ENCODE results near the gene ATG14. TPM values are rescaled to one million over a fixed set of nuclear protein-coding genes. Genes with fewer than 3 reads are reported as not detected.

ATG14 gene
- total and polyA plus RNA-seq, 2 of the 8 experiments (the other 6 are each of a cell fraction or from before 2014, with no cell fraction given): 4.9 to 10.8 TPM

DNA sequence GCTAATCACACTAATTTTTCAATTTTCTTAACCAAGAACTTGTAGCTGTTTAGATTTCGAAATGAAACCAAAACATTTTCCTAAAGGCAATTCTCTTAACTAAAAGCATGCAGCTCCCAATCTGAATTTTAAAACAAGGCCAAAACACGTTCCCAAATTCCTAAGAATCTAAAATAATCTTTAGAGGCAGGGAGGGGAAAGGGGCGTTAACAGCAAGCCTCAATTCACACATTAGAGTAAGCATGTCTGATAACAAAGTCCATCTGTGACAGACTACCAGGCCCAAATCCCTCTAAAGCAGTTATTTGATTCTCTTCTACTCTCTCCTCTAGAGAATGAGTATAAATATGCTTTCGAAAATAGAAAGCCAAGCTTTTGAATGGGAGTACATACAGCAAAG is 754 bp downstream of the ATG14 start (continued):
- TF ChIP-seq, protein P1, sequence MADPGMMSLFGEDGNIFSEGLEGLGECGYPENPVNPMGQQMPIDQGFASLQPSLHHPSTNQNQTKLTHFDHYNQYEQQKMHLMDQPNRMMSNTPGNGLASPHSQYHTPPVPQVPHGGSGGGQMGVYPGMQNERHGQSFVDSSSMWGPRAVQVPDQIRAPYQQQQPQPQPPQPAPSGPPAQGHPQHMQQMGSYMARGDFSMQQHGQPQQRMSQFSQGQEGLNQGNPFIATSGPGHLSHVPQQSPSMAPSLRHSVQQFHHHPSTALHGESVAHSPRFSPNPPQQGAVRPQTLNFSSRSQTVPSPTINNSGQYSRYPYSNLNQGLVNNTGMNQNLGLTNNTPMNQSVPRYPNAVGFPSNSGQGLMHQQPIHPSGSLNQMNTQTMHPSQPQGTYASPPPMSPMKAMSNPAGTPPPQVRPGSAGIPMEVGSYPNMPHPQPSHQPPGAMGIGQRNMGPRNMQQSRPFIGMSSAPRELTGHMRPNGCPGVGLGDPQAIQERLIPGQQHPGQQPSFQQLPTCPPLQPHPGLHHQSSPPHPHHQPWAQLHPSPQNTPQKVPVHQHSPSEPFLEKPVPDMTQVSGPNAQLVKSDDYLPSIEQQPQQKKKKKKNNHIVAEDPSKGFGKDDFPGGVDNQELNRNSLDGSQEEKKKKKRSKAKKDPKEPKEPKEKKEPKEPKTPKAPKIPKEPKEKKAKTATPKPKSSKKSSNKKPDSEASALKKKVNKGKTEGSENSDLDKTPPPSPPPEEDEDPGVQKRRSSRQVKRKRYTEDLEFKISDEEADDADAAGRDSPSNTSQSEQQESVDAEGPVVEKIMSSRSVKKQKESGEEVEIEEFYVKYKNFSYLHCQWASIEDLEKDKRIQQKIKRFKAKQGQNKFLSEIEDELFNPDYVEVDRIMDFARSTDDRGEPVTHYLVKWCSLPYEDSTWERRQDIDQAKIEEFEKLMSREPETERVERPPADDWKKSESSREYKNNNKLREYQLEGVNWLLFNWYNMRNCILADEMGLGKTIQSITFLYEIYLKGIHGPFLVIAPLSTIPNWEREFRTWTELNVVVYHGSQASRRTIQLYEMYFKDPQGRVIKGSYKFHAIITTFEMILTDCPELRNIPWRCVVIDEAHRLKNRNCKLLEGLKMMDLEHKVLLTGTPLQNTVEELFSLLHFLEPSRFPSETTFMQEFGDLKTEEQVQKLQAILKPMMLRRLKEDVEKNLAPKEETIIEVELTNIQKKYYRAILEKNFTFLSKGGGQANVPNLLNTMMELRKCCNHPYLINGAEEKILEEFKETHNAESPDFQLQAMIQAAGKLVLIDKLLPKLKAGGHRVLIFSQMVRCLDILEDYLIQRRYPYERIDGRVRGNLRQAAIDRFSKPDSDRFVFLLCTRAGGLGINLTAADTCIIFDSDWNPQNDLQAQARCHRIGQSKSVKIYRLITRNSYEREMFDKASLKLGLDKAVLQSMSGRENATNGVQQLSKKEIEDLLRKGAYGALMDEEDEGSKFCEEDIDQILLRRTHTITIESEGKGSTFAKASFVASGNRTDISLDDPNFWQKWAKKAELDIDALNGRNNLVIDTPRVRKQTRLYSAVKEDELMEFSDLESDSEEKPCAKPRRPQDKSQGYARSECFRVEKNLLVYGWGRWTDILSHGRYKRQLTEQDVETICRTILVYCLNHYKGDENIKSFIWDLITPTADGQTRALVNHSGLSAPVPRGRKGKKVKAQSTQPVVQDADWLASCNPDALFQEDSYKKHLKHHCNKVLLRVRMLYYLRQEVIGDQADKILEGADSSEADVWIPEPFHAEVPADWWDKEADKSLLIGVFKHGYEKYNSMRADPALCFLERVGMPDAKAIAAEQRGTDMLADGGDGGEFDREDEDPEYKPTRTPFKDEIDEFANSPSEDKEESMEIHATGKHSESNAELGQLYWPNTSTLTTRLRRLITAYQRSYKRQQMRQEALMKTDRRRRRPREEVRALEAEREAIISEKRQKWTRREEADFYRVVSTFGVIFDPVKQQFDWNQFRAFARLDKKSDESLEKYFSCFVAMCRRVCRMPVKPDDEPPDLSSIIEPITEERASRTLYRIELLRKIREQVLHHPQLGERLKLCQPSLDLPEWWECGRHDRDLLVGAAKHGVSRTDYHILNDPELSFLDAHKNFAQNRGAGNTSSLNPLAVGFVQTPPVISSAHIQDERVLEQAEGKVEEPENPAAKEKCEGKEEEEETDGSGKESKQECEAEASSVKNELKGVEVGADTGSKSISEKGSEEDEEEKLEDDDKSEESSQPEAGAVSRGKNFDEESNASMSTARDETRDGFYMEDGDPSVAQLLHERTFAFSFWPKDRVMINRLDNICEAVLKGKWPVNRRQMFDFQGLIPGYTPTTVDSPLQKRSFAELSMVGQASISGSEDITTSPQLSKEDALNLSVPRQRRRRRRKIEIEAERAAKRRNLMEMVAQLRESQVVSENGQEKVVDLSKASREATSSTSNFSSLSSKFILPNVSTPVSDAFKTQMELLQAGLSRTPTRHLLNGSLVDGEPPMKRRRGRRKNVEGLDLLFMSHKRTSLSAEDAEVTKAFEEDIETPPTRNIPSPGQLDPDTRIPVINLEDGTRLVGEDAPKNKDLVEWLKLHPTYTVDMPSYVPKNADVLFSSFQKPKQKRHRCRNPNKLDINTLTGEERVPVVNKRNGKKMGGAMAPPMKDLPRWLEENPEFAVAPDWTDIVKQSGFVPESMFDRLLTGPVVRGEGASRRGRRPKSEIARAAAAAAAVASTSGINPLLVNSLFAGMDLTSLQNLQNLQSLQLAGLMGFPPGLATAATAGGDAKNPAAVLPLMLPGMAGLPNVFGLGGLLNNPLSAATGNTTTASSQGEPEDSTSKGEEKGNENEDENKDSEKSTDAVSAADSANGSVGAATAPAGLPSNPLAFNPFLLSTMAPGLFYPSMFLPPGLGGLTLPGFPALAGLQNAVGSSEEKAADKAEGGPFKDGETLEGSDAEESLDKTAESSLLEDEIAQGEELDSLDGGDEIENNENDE (IDR thresholded peaks at IDR 0.05; ENCODE audit: insufficient replicate concordance, low read length): no peak
- TF ChIP-seq BCL11A (IDR thresholded peaks at IDR 0.05; ENCODE audit: low read depth in 2 of 2, low read length in 2 of 2) (no peak), EZH2 (IDR thresholded peaks at IDR 0.05; ENCODE audit: low read depth, low read length, severe bottlenecking) (no peak), HDAC2 (IDR thresholded peaks at IDR 0.05; ENCODE audit: borderline replicate concordance in 1 of 2, low read depth in 2 of 2, low read length in 2 of 2) (no peak), BRCA1 (IDR thresholded peaks at IDR 0.05; ENCODE audit: low read depth, low read length) (no peak), EGR1 (IDR thresholded peaks at IDR 0.05; ENCODE audit: borderline replicate concordance, low read depth, low read length) (no peak), JUND (IDR thresholded peaks at IDR 0.05; ENCODE audit: low read length) (no peak)

Measured in H1 (cell line).